HCT116 (cell line): ENCODE measurements around the gene INPP5D. TPM values are rescaled to one million over a fixed set of nuclear protein-coding genes. Genes with fewer than 3 reads are reported as not detected.

Experiments used
- ATAC-seq: fragments of 200-7000 bp; cut with Tn5 transposase; 2 replicates; pipeline ENCODE4 v1.9.1; 2020; ENCODE audit warnings: mild to moderate bottlenecking, moderate library complexity
- BruUV-seq: library from RNA; stranded (reverse); fragments of 400-500 nt; replicated peaks from 2 replicates; lab custom pipeline; 2021; lab: Mats Ljungman, UMichigan
- CTCF ChIA-PET: fragments of 300-600 bp; sonication (Branson Sonifier 250); formaldehyde crosslinking; loops from one replicate; lab custom pipeline; 2021; ENCODE audit warnings: antibody characterized with exemption; lab: Charles Lee
- POLR2A ChIA-PET: fragments of 300-600, 350-600 bp; sonication (Branson Sonifier 250); formaldehyde crosslinking; loops from one replicate; lab custom pipeline; 2021; ENCODE audit warnings: antibody characterized with exemption; lab: Charles Lee
- RAD21 ChIA-PET, 2 experiments: fragments of 300-600 bp; sonication (Branson Sonifier 250); formaldehyde crosslinking; loops; one replicate each; lab custom pipeline; 2023; ENCODE audit warnings: low total read pairs in 2 of 2; ENCODE audit not compliant: uncharacterized antibody in 2 of 2, unreplicated experiment in 2 of 2, low non-redundant PET in 1 of 2; lab: Charles Lee
- DNase-seq: peaks from one replicate; pipeline ENCODE4 v3.0.0-alpha.2; 2010; ENCODE audit warnings: low read depth, low spot score
- H2AFZ ChIP-seq: fragments of 200-600 bp; shearing (Covaris generic), sonication (generic); 2 replicates; pipeline ENCODE4 v1.6.1; 2017; ENCODE audit warnings: low read depth, mixed run types, mixed read lengths, antibody characterized with exemption, low read length; ENCODE audit not compliant: poor library complexity, severe bottlenecking
- H3K27ac ChIP-seq: 2 replicates; pipeline ENCODE4 v1.5.1; 2012; ENCODE audit warnings: low read depth, low read length
- H3K27me3 ChIP-seq: fragments of 200-600 bp; sonication (generic); 2 replicates; pipeline ENCODE4 v1.6.1; 2016; ENCODE audit warnings: mixed run types, low read length, mixed read lengths; ENCODE audit not compliant: insufficient read depth
- H3K36me3 ChIP-seq, 2 experiments: fragments of 200-500 bp in 1 of 2; fragments of 200-600 bp in 1 of 2; sonication (Bioruptor generic) in 1 of 2; sonication (generic) in 1 of 2; 2 replicates each; pipeline versions ENCODE4 v1.5.1 to v1.6.1; 2014 to 2016; ENCODE audit warnings: low read length in 2 of 2, inconsistent platforms in 1 of 2, mixed read lengths in 1 of 2, mixed run types in 1 of 2; ENCODE audit not compliant: insufficient read depth in 2 of 2, control insufficient read depth in 1 of 2
- H3K4me1 ChIP-seq, 2 experiments: fragments of 200-600 bp in 1 of 2; sonication (generic) in 1 of 2; 2 replicates each; pipeline versions ENCODE4 v1.5.1 to v1.6.1; 2012 to 2017; ENCODE audit warnings: low read length in 2 of 2, inconsistent platforms in 1 of 2, mild to moderate bottlenecking in 1 of 2, mixed read lengths in 1 of 2, mixed run types in 1 of 2, moderate library complexity in 1 of 2; ENCODE audit not compliant: insufficient read depth in 2 of 2, control insufficient read depth in 1 of 2
- H3K4me2 ChIP-seq: fragments of 200-600 bp; sonication (generic); 2 replicates; pipeline ENCODE4 v1.6.1; 2017; ENCODE audit warnings: mixed run types, low read length, mixed read lengths
- H3K4me3 ChIP-seq, 2 experiments: fragments of 200-600 bp in 1 of 2; sonication (generic) in 1 of 2; replicated peaks in 1 of 2; 2 replicates each; pipeline ENCODE4 v1.5.1; 2011 to 2016; ENCODE audit warnings: low read length in 2 of 2, control low read depth in 1 of 2, low read depth in 1 of 2, mild to moderate bottlenecking in 1 of 2, mixed read lengths in 1 of 2, mixed run types in 1 of 2
- H3K79me2 ChIP-seq: fragments of 200-600 bp; sonication (generic); 2 replicates; pipeline ENCODE4 v1.6.1; 2017; ENCODE audit warnings: mild to moderate bottlenecking, mixed run types, low read length, moderate library complexity, mixed read lengths; ENCODE audit not compliant: insufficient read depth
- H3K9ac ChIP-seq: fragments of 200-600 bp; sonication (generic); 2 replicates; pipeline ENCODE4 v1.6.1; 2016; ENCODE audit warnings: low read length, mixed read lengths
- H3K9me2 ChIP-seq: fragments of 200-600 bp; sonication (generic), shearing (Covaris generic); 2 replicates; pipeline ENCODE4 v1.6.1; 2017; ENCODE audit warnings: mixed run types, mild to moderate bottlenecking, moderate library complexity; ENCODE audit not compliant: insufficient read depth
- H3K9me3 ChIP-seq, 2 experiments: fragments of 200-500 bp in 1 of 2; fragments of 200-600 bp in 1 of 2; sonication (Bioruptor generic) in 1 of 2; sonication (generic) in 1 of 2; 2 replicates each; pipeline ENCODE4 v1.6.1; 2014 to 2017; ENCODE audit warnings: low read length in 2 of 2, mixed read lengths in 2 of 2, inconsistent platforms in 1 of 2, low read depth in 1 of 2, mild to moderate bottlenecking in 1 of 2, mixed run types in 1 of 2, moderate library complexity in 1 of 2; ENCODE audit not compliant: control insufficient read depth in 1 of 2, insufficient read depth in 1 of 2
- H4K20me1 ChIP-seq: fragments of 200-600 bp; sonication (generic), shearing (Covaris generic); 2 replicates; pipeline ENCODE4 v1.6.1; 2017; ENCODE audit warnings: mixed run types, mild to moderate bottlenecking, moderate library complexity; ENCODE audit not compliant: insufficient read depth
- EGR1 ChIP-seq: IDR thresholded peaks from 2 replicates; pipeline ENCODE4 v1.6.1; 2012; ENCODE audit warnings: low read depth
- ELF1 ChIP-seq: IDR thresholded peaks from 2 replicates; pipeline ENCODE4 v1.6.1; 2012; ENCODE audit warnings: low read depth, borderline replicate concordance
- EZH2 ChIP-seq: fragments of 200-600 bp; sonication (generic); IDR thresholded peaks from 2 replicates; pipeline ENCODE4 v1.6.1; 2017; ENCODE audit warnings: antibody characterized with exemption, mixed run types
- EZH2phosphoT487 ChIP-seq: fragments of 200-600 bp; IDR thresholded peaks from 2 replicates; pipeline ENCODE4 v1.6.1; 2018; ENCODE audit warnings: antibody characterized with exemption, borderline replicate concordance
- FOSL1 ChIP-seq: IDR thresholded peaks from 2 replicates; pipeline ENCODE4 v1.6.1; 2012; ENCODE audit warnings: low read depth
- JUND ChIP-seq: IDR thresholded peaks from 2 replicates; pipeline ENCODE4 v1.6.1; 2012
- POLR2A ChIP-seq: IDR thresholded peaks from 2 replicates; pipeline ENCODE4 v1.7.0; 2011; ENCODE audit warnings: borderline replicate concordance; ENCODE audit not compliant: insufficient read depth, insufficient read length; ENCODE audit errors: extremely low read depth
- POLR2AphosphoS5 ChIP-seq: IDR thresholded peaks from 2 replicates; pipeline ENCODE4 v1.6.1; 2011; ENCODE audit warnings: mild to moderate bottlenecking, low read depth, low read length, moderate library complexity
- SIN3A ChIP-seq: IDR thresholded peaks from 2 replicates; pipeline ENCODE4 v1.6.1; 2012; ENCODE audit warnings: low read depth
- SP1 ChIP-seq: IDR thresholded peaks from 2 replicates; pipeline ENCODE4 v1.6.1; 2012; ENCODE audit warnings: low read depth
- SRF ChIP-seq: IDR thresholded peaks from 2 replicates; pipeline ENCODE4 v1.6.1; 2012; ENCODE audit warnings: low read depth
- TCF7L2 ChIP-seq: IDR thresholded peaks from 2 replicates; pipeline ENCODE4 v1.7.0; 2011; ENCODE audit warnings: borderline replicate concordance, inconsistent platforms; ENCODE audit not compliant: insufficient read depth, insufficient read length; ENCODE audit errors: extremely low read depth
- YY1 ChIP-seq: IDR thresholded peaks from 2 replicates; pipeline ENCODE4 v1.6.1; 2011; ENCODE audit warnings: low read length, low read depth, moderate library complexity, mild to moderate bottlenecking; ENCODE audit not compliant: insufficient replicate concordance; ENCODE audit errors: extremely low read depth
- ZFX ChIP-seq: fragments of 450-650 bp; IDR thresholded peaks from 2 replicates; pipeline ENCODE4 v1.6.1; 2017
- ZNF274 ChIP-seq: fragments of 200-500 bp; sonication (Bioruptor generic); IDR thresholded peaks from 2 replicates; pipeline ENCODE4 v1.6.1; 2014; ENCODE audit warnings: mild to moderate bottlenecking, low read depth, low read length, inconsistent platforms
- intact Hi-C: fragments of 100-400 bp; cut with micrococcal nuclease; formaldehyde crosslinking; loops from 2 replicates; pipeline ENCODE4 v1.10.0; 2022
- total RNA-seq: library from RNA; stranded (reverse); gene quantifications from one replicate; pipeline ENCODE4 v1.2.1, GENCODE V29; 2021; ENCODE audit not compliant: unreplicated experiment
- TF ChIP-seq, protein P1 (sequence below): IDR thresholded peaks from 2 replicates; pipeline ENCODE4 v1.6.1; 2012

INPP5D gene
- total RNA-seq, 1 experiment from 2014 or later: 1.8 TPM

DNA sequence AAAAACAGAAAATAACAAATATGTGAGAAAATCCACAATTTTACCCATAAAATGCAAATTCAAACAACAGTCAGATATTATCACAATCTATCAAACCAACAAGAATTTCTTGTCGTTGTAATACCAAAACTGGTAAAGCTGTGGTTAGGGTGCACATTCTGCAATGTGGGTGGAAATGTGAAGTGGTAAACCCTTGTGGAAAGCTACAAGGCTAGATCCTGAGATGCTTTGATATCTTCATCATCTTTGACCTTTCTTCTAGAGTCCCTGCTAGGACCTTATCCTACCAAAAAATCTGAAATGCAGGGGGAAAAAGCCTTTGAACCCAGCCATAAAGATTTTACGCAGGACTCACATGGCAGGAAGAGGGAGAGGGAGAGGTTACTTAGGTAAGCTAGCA is 174.1 kb downstream of the INPP5D start:
- RAD21 ChIA-PET: no interaction called here
- Histone ChIP-seq H3K79me2 (no peaks in the 10 kb centered on the region), H3K27ac (no peak overlapping the region), H3K4me1 (no peaks in the 10 kb centered on the region; a peak in 1 of 4 replicates), H3K9ac (no peak overlapping the region), H3K36me3 (no peaks in the 10 kb centered on the region), H3K4me3 (no peak overlapping the region), H2AFZ (no peak overlapping the region), H4K20me1 (no peaks in the 10 kb centered on the region), H3K27me3 (no peaks in the 10 kb centered on the region), H3K9me3 (no peaks in the 10 kb centered on the region), H3K9me2 (no peaks in the 10 kb centered on the region), H3K4me2 (no peak overlapping the region)
- ATAC-seq: no peak
- intact Hi-C loops: no loop called here
- CTCF ChIA-PET: no interaction called here
- POLR2A ChIA-PET: no interaction called here
- DNase-seq: no peak
- TF ChIP-seq ZFX (no peak), JUND (no peak), EZH2phosphoT487 (no peak), EZH2 (no peak), YY1 (no peak), SIN3A (no peak), SP1 (no peak), ZNF274 (no peak), EGR1 (no peak), POLR2AphosphoS5 (no peak), POLR2A (no peak), ELF1 (no peak), TCF7L2 (no peak), FOSL1 (no peak), SRF (no peak)
- TF ChIP-seq, protein P1, sequence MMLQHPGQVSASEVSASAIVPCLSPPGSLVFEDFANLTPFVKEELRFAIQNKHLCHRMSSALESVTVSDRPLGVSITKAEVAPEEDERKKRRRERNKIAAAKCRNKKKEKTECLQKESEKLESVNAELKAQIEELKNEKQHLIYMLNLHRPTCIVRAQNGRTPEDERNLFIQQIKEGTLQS: no peak
- no TSS peak for BruUV-seq
